CD14-positive monocyte (primary cell): ENCODE measurements around the gene RASD2. TPM values are rescaled to one million over a fixed set of nuclear protein-coding genes. Genes with fewer than 3 reads are reported as not detected.

Experiments
- DNase-seq, 3 donors: peaks; one replicate each; pipeline ENCODE4 v3.0.0-alpha.2; 2011 to 2022
- H2AFZ ChIP-seq: 2 replicates; pipeline ENCODE4 v1.6.0; 2012; ENCODE audit warnings: mild to moderate bottlenecking, low read depth, low read length, inconsistent platforms; ENCODE audit not compliant: insufficient read depth, poor library complexity, severe bottlenecking
- H3K27ac ChIP-seq, 2 donors: 1 replicate in 1 of 2; 2 replicates in 1 of 2; pipeline ENCODE4 v1.5.1; 2012 to 2013; ENCODE audit warnings: low read length in 2 of 2, control low read depth in 1 of 2, inconsistent platforms in 1 of 2, low read depth in 1 of 2, mild to moderate bottlenecking in 1 of 2
- H3K27me3 ChIP-seq, 2 donors: one replicate each; pipeline versions ENCODE4 v1.6.0 to v1.6.1; 2011 to 2013; ENCODE audit warnings: low read length in 2 of 2; ENCODE audit not compliant: control insufficient read depth in 2 of 2, insufficient read depth in 2 of 2
- H3K36me3 ChIP-seq, 2 donors: replicated peaks in 1 of 2; 1 replicate in 1 of 2; 2 replicates in 1 of 2; pipeline versions ENCODE4 v1.5.1 to v1.6.1; 2012 to 2013; ENCODE audit warnings: low read length in 2 of 2, control low read depth in 1 of 2, inconsistent platforms in 1 of 2, mild to moderate bottlenecking in 1 of 2; ENCODE audit not compliant: insufficient read depth in 2 of 2, control insufficient read depth in 1 of 2
- H3K4me1 ChIP-seq, 2 donors: 1 replicate in 1 of 2; 2 replicates in 1 of 2; pipeline versions ENCODE4 v1.5.1 to v1.6.1; 2012 to 2013; ENCODE audit warnings: low read length in 2 of 2, control low read depth in 1 of 2, inconsistent platforms in 1 of 2, mild to moderate bottlenecking in 1 of 2, moderate library complexity in 1 of 2; ENCODE audit not compliant: insufficient read depth in 2 of 2, control insufficient read depth in 1 of 2
- H3K4me2 ChIP-seq: replicated peaks from 2 replicates; pipeline ENCODE3; 2012; ENCODE audit warnings: low read length, moderate library complexity, mild to moderate bottlenecking; ENCODE audit not compliant: poor library complexity, severe bottlenecking; ENCODE audit errors: extremely low read depth
- H3K4me3 ChIP-seq, 3 experiments: fragments of 200-600 bp in 1 of 3; sonication (generic) in 1 of 3; replicated peaks in 1 of 3; 1 replicate in 2 of 3; 2 replicates in 1 of 3; pipeline ENCODE4 v1.5.1; 2011 to 2013; ENCODE audit warnings: low read length in 3 of 3, mild to moderate bottlenecking in 3 of 3, control low read depth in 2 of 3, low read depth in 2 of 3, inconsistent platforms in 1 of 3, moderate library complexity in 1 of 3
- H3K79me2 ChIP-seq: 2 replicates; pipeline ENCODE4 v1.6.0; 2012; ENCODE audit warnings: mild to moderate bottlenecking, control low read depth, inconsistent platforms, low read length, moderate library complexity; ENCODE audit not compliant: insufficient read depth
- H3K9ac ChIP-seq: 2 replicates; pipeline ENCODE4 v1.6.0; 2017; ENCODE audit warnings: low read length, mild to moderate bottlenecking; ENCODE audit not compliant: insufficient read depth, poor library complexity, severe bottlenecking
- H3K9me3 ChIP-seq, 2 donors: replicated peaks in 1 of 2; 1 replicate in 1 of 2; 2 replicates in 1 of 2; pipeline versions ENCODE4 v1.5.1 to v1.6.1; 2012 to 2013; ENCODE audit warnings: low read length in 2 of 2, control low read depth in 1 of 2; ENCODE audit not compliant: control insufficient read depth in 1 of 2, insufficient read depth in 1 of 2
- H4K20me1 ChIP-seq: 2 replicates; pipeline ENCODE4 v1.6.0; 2012; ENCODE audit warnings: mild to moderate bottlenecking, low read length, control low read depth, moderate library complexity; ENCODE audit not compliant: insufficient read depth
- H3K27ac Mint-ChIP-seq, 7 donors: one replicate each; pipeline ENCODE4 v1.8.0; 2020; ENCODE audit warnings: mild to moderate bottlenecking in 7 of 7, mixed read lengths in 7 of 7, moderate library complexity in 6 of 7, inconsistent platforms in 2 of 7
- H3K27me3 Mint-ChIP-seq, 3 donors: one replicate each; pipeline ENCODE4 v1.8.0; 2021 to 2022; ENCODE audit warnings: low read depth in 3 of 3, mild to moderate bottlenecking in 3 of 3, mixed read lengths in 3 of 3, moderate library complexity in 3 of 3, inconsistent platforms in 1 of 3
- H3K36me3 Mint-ChIP-seq, 2 donors: one replicate each; pipeline ENCODE4 v1.8.0; 2020; ENCODE audit warnings: mixed read lengths in 2 of 2, inconsistent platforms in 1 of 2, mild to moderate bottlenecking in 1 of 2
- H3K4me1 Mint-ChIP-seq: one replicate; pipeline ENCODE4 v1.8.0; 2020; ENCODE audit warnings: mild to moderate bottlenecking, mixed read lengths
- H3K4me3 Mint-ChIP-seq, 2 donors: one replicate each; pipeline ENCODE4 v1.8.0; 2020; ENCODE audit warnings: mild to moderate bottlenecking in 2 of 2, mixed read lengths in 2 of 2, moderate library complexity in 1 of 2
- H3K9me3 Mint-ChIP-seq, 7 donors: one replicate each; pipeline ENCODE4 v1.8.0; 2020 to 2022; ENCODE audit warnings: mixed read lengths in 7 of 7, mild to moderate bottlenecking in 6 of 7, moderate library complexity in 6 of 7, inconsistent platforms in 2 of 7
- WGBS: methylation state at CpG from one replicate; pipeline ENCODE4 v1.1.5; 2013; ENCODE audit warnings: missing lambda C conversion rate; ENCODE audit not compliant: insufficient coverage; 5-methylcytosine and 5-hydroxymethylcytosine counted together
- intact Hi-C, 2 donors: fragments of 100-400 bp; cut with micrococcal nuclease; formaldehyde crosslinking; loops; one replicate each; pipeline versions ENCODE4 v1.15.0 to v1.15.1; 2023
- polyA plus RNA-seq, 3 donors: library from polyadenylated mRNA; depleted of rRNA in 1 of 3; unstranded in 2 of 3; stranded (reverse) in 1 of 3; fragments of 300-500 nt in 2 of 3; fragments of >200 nt in 1 of 3; fragmentation: Illumina TruSeq in 2 of 3; gene quantifications; 1 replicate in 2 of 3; 2 replicates in 1 of 3; pipeline ENCODE4 v1.2.3, GENCODE V29; 2012 to 2021
- TF ChIP-seq, protein P1 (sequence below): fragments of 200-600 bp; IDR thresholded peaks from one replicate; pipeline ENCODE4 v1.8.0; 2022; ENCODE audit warnings: antibody characterized with exemption, mild to moderate bottlenecking

Gene RASD2
- polyA plus RNA-seq, 3 donors: 0.29 TPM; not detected in 2

DNA sequence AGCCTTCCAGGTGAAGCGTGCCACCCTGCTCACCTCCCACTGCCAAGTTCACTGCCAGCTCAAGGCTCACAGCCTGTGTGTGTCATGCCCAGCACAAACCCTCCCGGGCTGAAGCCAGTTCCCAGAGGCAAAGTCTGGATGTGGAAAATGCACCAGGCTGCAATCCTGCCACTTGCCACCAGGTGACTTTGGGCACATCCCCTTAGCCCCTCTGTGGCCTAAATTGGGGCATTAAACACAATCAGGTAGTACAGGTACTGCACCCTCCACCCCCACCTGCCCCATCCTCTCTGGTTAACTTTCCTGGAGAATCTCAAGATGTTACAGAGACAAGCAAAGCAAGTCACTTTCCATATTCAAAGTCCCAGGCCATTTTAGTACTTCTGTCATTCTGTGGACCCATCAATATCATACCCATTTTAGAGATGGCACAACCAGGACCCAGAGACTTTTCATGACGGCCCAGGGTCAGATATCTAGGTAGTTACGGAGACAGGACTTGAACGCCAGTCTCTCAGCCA lies 1.8 kb upstream of the RASD2 start:
- H3K36me3 Mint-ChIP-seq: peaks cover 4 to 8% of the 10 kb centered on the region in 2 donors
- peaks cover 23 to 50% of the 10 kb centered on the region in 2 donors for H3K27me3 ChIP-seq
- H3K4me1 ChIP-seq: peaks cover 36 to 40% of the 10 kb centered on the region in 2 donors
- peak overlapping the region in 1 of 2 donors; percentile 68 for H3K4me3 Mint-ChIP-seq
- H3K79me2 ChIP-seq: no peaks in the 10 kb centered on the region
- 78% methylated on average over 2 of the region's 5 CpGs for WGBS
- DNase-seq: peak in 2 of 3 donors; percentile 18 to 42
- H3K9me3 Mint-ChIP-seq: peaks cover 0 to 11% (median 5%) of the 10 kb centered on the region in 7 donors
- intact Hi-C loops: no loop called here
- no peaks in the 10 kb centered on the region for H4K20me1 ChIP-seq
- no peak overlapping the region for H3K4me2 ChIP-seq
- no peak overlapping the region for H3K27ac ChIP-seq
- H3K36me3 ChIP-seq: no peaks in the 10 kb centered on the region
- no peak overlapping the region for H2AFZ ChIP-seq
- no peak overlapping the region for H3K9ac ChIP-seq
- H3K27me3 Mint-ChIP-seq: peaks cover 38 to 52% (median 42%) of the 10 kb centered on the region in 3 donors
- H3K4me3 ChIP-seq: no peak overlapping the region
- TF ChIP-seq, protein P1, sequence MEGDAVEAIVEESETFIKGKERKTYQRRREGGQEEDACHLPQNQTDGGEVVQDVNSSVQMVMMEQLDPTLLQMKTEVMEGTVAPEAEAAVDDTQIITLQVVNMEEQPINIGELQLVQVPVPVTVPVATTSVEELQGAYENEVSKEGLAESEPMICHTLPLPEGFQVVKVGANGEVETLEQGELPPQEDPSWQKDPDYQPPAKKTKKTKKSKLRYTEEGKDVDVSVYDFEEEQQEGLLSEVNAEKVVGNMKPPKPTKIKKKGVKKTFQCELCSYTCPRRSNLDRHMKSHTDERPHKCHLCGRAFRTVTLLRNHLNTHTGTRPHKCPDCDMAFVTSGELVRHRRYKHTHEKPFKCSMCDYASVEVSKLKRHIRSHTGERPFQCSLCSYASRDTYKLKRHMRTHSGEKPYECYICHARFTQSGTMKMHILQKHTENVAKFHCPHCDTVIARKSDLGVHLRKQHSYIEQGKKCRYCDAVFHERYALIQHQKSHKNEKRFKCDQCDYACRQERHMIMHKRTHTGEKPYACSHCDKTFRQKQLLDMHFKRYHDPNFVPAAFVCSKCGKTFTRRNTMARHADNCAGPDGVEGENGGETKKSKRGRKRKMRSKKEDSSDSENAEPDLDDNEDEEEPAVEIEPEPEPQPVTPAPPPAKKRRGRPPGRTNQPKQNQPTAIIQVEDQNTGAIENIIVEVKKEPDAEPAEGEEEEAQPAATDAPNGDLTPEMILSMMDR: peak; percentile 73
- peak overlapping the region in 2 of 7 donors; percentile 11 to 26 for H3K27ac Mint-ChIP-seq
- H3K4me1 Mint-ChIP-seq: peaks cover 34% of the 10 kb centered on the region
- H3K9me3 ChIP-seq: peaks cover 0 to 9% of the 10 kb centered on the region in 2 donors

DNA sequence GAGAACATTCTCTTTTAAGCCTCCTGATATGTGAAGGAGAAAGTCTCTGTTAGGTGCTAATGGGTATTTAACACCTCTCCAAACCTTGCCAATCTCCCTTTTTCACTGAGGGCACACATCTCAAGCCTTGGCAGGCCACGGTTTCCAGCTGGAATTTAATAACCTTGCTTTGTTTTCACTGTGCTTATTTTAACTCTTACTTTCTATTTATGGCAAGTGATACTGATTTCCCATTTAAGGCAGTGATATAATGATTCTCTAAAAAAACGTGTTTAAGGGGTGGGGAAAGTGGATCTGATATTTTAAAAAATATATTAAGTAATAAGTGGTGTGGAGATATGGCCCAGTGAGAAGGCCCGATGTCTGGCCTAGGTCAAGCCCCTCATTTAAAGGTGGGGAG lies 1.1 kb upstream of the RASD2 start:
- H4K20me1 ChIP-seq: no peaks in the 10 kb centered on the region
- H3K27ac Mint-ChIP-seq: no peak overlapping the region
- H2AFZ ChIP-seq: peak overlapping the region; percentile 57
- no peaks in the 10 kb centered on the region for H3K36me3 ChIP-seq
- peaks cover 34% of the 10 kb centered on the region for H3K4me1 Mint-ChIP-seq
- intact Hi-C loops: no loop called here
- peaks cover 39 to 56% (median 44%) of the 10 kb centered on the region in 3 donors for H3K27me3 Mint-ChIP-seq
- H3K27me3 ChIP-seq: peaks cover 23 to 56% of the 10 kb centered on the region in 2 donors
- peaks cover 0 to 9% of the 10 kb centered on the region in 2 donors for H3K9me3 ChIP-seq
- H3K9me3 Mint-ChIP-seq: peaks cover 0 to 11% (median 5%) of the 10 kb centered on the region in 7 donors
- WGBS: 50% methylated on average over 2 of the region's 3 CpGs
- no peak overlapping the region for H3K27ac ChIP-seq
- H3K36me3 Mint-ChIP-seq: peaks cover 4 to 8% of the 10 kb centered on the region in 2 donors
- H3K79me2 ChIP-seq: no peaks in the 10 kb centered on the region
- H3K4me3 ChIP-seq: peak overlapping the region in 1 of 3 experiments; percentile 62
- H3K4me1 ChIP-seq: peaks cover 36 to 40% of the 10 kb centered on the region in 2 donors
- TF ChIP-seq, protein P1: no peak
- peak overlapping the region; percentile 46 to 51 for H3K4me3 Mint-ChIP-seq
- no peak overlapping the region for H3K9ac ChIP-seq
- DNase-seq: no peak
- H3K4me2 ChIP-seq: peak overlapping the region; percentile 75
